ENCODE data around the gene OR10AG1. TPM values are rescaled to one million over a fixed set of nuclear protein-coding genes. Genes with fewer than 3 reads are reported as not detected.

Gene OR10AG1
- polyA plus RNA-seq, 3 donors, result not detected

DNA sequence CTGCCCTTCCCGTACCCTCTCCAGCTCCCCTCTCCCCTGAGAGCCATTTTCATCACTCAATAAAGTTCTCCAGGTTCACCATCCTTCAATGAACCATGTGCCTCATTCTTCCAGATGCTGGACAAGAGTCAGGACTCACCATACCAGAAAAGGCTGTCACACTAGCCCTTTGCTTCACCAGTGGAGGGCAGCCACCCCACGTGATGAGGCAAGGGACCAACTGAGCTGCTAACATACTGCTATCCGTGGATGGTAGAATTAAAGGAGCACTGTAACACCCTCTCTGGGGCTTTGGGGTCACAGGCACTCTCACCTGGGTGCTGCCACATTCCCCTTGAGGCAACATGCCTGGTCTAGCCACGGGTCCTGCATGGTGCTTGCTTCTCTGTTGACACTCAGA is 20.4 kb downstream of the OR10AG1 start:
- no peaks in the 10 kb centered on the region for H4K20me1 ChIP-seq (ENCODE audit: insufficient read depth, low read length)
- Mint-ChIP-seq H3K4me3 (no peak overlapping the region), H3K27me3 (ENCODE audit: low read depth in 3 of 3) (no peaks in the 10 kb centered on the region), H3K27ac (no peak overlapping the region), H3K4me1 (no peaks in the 10 kb centered on the region), H3K9me3 (no peaks in the 10 kb centered on the region), H3K36me3 (no peaks in the 10 kb centered on the region)
- no peak overlapping the region for H3K4me2 ChIP-seq (replicated peaks; ENCODE audit: extremely low read depth, low read length, poor library complexity, severe bottlenecking)
- no peaks in the 10 kb centered on the region for H3K4me1 ChIP-seq (ENCODE audit: control insufficient read depth in 1 of 2, insufficient read depth in 2 of 2, low read length in 2 of 2)
- no peaks in the 10 kb centered on the region for H3K79me2 ChIP-seq (ENCODE audit: insufficient read depth, low read length)
- intact Hi-C loops (cut with micrococcal nuclease), result no loop called here
- H3K36me3 ChIP-seq (replicated peaks in 1 of 2; ENCODE audit: control insufficient read depth in 1 of 2, insufficient read depth in 2 of 2, low read length in 2 of 2), result no peaks in the 10 kb centered on the region
- no peak overlapping the region for H3K27ac ChIP-seq (ENCODE audit: low read depth in 1 of 2, low read length in 2 of 2)
- H3K9me3 ChIP-seq (replicated peaks in 1 of 2; ENCODE audit: control insufficient read depth in 1 of 2, insufficient read depth in 1 of 2, low read length in 2 of 2), result no peaks in the 10 kb centered on the region
- no peak for DNase-seq
- TF ChIP-seq, protein P1, sequence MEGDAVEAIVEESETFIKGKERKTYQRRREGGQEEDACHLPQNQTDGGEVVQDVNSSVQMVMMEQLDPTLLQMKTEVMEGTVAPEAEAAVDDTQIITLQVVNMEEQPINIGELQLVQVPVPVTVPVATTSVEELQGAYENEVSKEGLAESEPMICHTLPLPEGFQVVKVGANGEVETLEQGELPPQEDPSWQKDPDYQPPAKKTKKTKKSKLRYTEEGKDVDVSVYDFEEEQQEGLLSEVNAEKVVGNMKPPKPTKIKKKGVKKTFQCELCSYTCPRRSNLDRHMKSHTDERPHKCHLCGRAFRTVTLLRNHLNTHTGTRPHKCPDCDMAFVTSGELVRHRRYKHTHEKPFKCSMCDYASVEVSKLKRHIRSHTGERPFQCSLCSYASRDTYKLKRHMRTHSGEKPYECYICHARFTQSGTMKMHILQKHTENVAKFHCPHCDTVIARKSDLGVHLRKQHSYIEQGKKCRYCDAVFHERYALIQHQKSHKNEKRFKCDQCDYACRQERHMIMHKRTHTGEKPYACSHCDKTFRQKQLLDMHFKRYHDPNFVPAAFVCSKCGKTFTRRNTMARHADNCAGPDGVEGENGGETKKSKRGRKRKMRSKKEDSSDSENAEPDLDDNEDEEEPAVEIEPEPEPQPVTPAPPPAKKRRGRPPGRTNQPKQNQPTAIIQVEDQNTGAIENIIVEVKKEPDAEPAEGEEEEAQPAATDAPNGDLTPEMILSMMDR (IDR thresholded peaks at IDR 0.05), result no peak
- no peak overlapping the region for H3K9ac ChIP-seq (ENCODE audit: insufficient read depth, low read length, poor library complexity, severe bottlenecking)
- H3K27me3 ChIP-seq (ENCODE audit: control insufficient read depth in 2 of 2, insufficient read depth in 2 of 2, low read length in 2 of 2), result no peaks in the 10 kb centered on the region
- no peak overlapping the region for H2AFZ ChIP-seq (ENCODE audit: insufficient read depth, low read depth, low read length, poor library complexity, severe bottlenecking)
- H3K4me3 ChIP-seq (replicated peaks in 1 of 3; ENCODE audit: low read depth in 2 of 3, low read length in 3 of 3), result no peak overlapping the region
- WGBS (ENCODE audit: insufficient coverage), result 85% methylated on average over 4 of the region's 4 CpGs

DNA sequence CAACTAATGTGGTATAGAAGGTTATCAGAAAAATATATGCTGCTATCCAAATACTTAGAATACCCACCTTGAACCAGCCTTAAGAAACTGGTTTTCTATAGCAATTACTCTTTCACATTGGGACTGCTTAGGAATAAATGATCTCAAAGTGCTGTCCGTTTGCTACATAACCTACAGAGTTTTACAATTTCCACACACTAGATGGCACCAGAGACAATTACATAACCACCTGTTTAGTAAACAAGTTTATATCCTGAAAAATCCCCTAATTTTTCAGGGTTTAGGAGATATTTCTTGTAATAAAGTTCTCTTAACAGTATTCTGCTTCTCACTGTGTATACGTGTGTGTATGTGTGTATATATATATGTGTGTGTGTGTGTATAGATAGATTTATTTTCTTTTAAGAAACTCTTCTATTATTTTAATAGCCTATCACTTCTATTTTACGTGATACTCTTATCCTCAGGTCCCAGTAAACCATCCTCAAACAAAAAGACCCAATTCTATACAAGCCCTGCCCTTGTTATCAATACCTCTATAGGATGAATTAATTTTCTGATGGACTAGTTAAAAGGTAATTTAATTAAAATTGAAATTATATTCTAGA is 26.9 kb downstream of the OR10AG1 start:
- H3K27me3 Mint-ChIP-seq (ENCODE audit: low read depth in 3 of 3), result no peaks in the 10 kb centered on the region
- no peaks in the 10 kb centered on the region for H3K9me3 Mint-ChIP-seq
- no peaks in the 10 kb centered on the region for H3K36me3 Mint-ChIP-seq
- DNase-seq, result no peak
- H3K4me1 Mint-ChIP-seq, result no peaks in the 10 kb centered on the region
- Histone ChIP-seq H4K20me1 (ENCODE audit: insufficient read depth, low read length) (no peaks in the 10 kb centered on the region), H3K4me2 (replicated peaks; ENCODE audit: extremely low read depth, low read length, poor library complexity, severe bottlenecking) (no peak overlapping the region), H3K27ac (ENCODE audit: low read depth in 1 of 2, low read length in 2 of 2) (no peak overlapping the region), H3K4me1 (ENCODE audit: control insufficient read depth in 1 of 2, insufficient read depth in 2 of 2, low read length in 2 of 2) (no peaks in the 10 kb centered on the region), H3K36me3 (replicated peaks in 1 of 2; ENCODE audit: control insufficient read depth in 1 of 2, insufficient read depth in 2 of 2, low read length in 2 of 2) (no peaks in the 10 kb centered on the region), H3K27me3 (ENCODE audit: control insufficient read depth in 2 of 2, insufficient read depth in 2 of 2, low read length in 2 of 2) (no peaks in the 10 kb centered on the region), H3K9me3 (replicated peaks in 1 of 2; ENCODE audit: control insufficient read depth in 1 of 2, insufficient read depth in 1 of 2, low read length in 2 of 2) (no peaks in the 10 kb centered on the region), H3K79me2 (ENCODE audit: insufficient read depth, low read length) (no peaks in the 10 kb centered on the region), H3K4me3 (replicated peaks in 1 of 3; ENCODE audit: low read depth in 2 of 3, low read length in 3 of 3) (no peak overlapping the region), H2AFZ (ENCODE audit: insufficient read depth, low read depth, low read length, poor library complexity, severe bottlenecking) (no peak overlapping the region), H3K9ac (ENCODE audit: insufficient read depth, low read length, poor library complexity, severe bottlenecking) (no peak overlapping the region)
- TF ChIP-seq, protein P1 (IDR thresholded peaks at IDR 0.05), result no peak
- WGBS (ENCODE audit: insufficient coverage), result no CpG with 5 or more reads among the region's 3 CpGs
- no peak overlapping the region for H3K4me3 Mint-ChIP-seq
- H3K27ac Mint-ChIP-seq, result no peak overlapping the region
- intact Hi-C loops (cut with micrococcal nuclease), result no loop called here

Data from CD14-positive monocyte (primary cell).